ENCODE data around the gene ETFA. TPM values are rescaled to one million over a fixed set of nuclear protein-coding genes. Genes with fewer than 3 reads are reported as not detected.

The ETFA gene
- total and polyA plus RNA-seq, 9 of the 15 experiments (the other 6 are each of a cell fraction or from before 2014, with no cell fraction given), result 130 to 543 (median 232) TPM

- Histone ChIP-seq H3K4me2 (ENCODE audit: insufficient read depth, low read length) (no peak overlapping the region), H3K9me3 (replicated peaks; ENCODE audit: control insufficient read depth, insufficient read depth, low read depth, low read length) (no peaks in the 10 kb centered on the region), H3K9me1 (ENCODE audit: control insufficient read depth, insufficient read depth, low read length) (no peaks in the 10 kb centered on the region), H3K36me3 (ENCODE audit: control insufficient read depth, insufficient read depth, low read length) (no peaks in the 10 kb centered on the region), H3K4me1 (replicated peaks in 1 of 2; ENCODE audit: control insufficient read depth in 2 of 2, insufficient read depth in 2 of 2, low read length in 2 of 2) (peaks cover 0 to 5% of the 10 kb centered on the region in 2 experiments; a peak in 3 of 5 replicates), H3K4me3 (no peak overlapping the region), H3K79me2 (ENCODE audit: control insufficient read depth, insufficient read depth, low read length) (no peaks in the 10 kb centered on the region), H2AFZ (ENCODE audit: low read depth, low read length) (no peak overlapping the region), H3K9ac (ENCODE audit: insufficient read depth in 1 of 2, low read depth in 2 of 2, low read length in 2 of 2) (no peak overlapping the region), H3K27ac (ENCODE audit: extremely low read depth, low read depth, low read length) (no peak overlapping the region), H3K27me3 (ENCODE audit: control insufficient read depth in 2 of 2, insufficient read depth in 2 of 2, low read length in 2 of 2) (peaks cover 0 to 2% of the 10 kb centered on the region in 2 experiments; a peak in 1 of 5 replicates), H4K20me1 (replicated peaks; ENCODE audit: control insufficient read depth, insufficient read depth, low read length) (no peaks in the 10 kb centered on the region)
- DNase-seq (ENCODE audit: extremely low read depth in 1 of 4, low spot score in 3 of 4) (no peak), FAIRE-seq (no peak), ATAC-seq (no peak)
- in situ Hi-C loops (cut with MboI), result no loop called here
- TF ChIP-seq FIP1L1 (IDR thresholded peaks at IDR 0.05; ENCODE audit: low read depth, low read length, poor library complexity, severe bottlenecking) (no peak), BDP1 (IDR thresholded peaks at IDR 0.05; ENCODE audit: insufficient read depth, insufficient read length) (no peak), ARID1B (IDR thresholded peaks at IDR 0.05) (no peak), SRF (CRISPR knock-in tag; IDR thresholded peaks at IDR 0.05) (no peak), MCM5 (IDR thresholded peaks at IDR 0.05; ENCODE audit: low read depth) (no peak), CGGBP1 (CRISPR knock-in tag; IDR thresholded peaks at IDR 0.05) (no peak), ESRRB (CRISPR knock-in tag; IDR thresholded peaks at IDR 0.05; ENCODE audit: borderline replicate concordance) (no peak), EWSR1 (IDR thresholded peaks at IDR 0.05; ENCODE audit: borderline replicate concordance, low read depth, partially characterized antibody) (no peak), SP1 (CRISPR knock-in tag; IDR thresholded peaks at IDR 0.05) (no peak), CLOCK (CRISPR knock-in tag; IDR thresholded peaks at IDR 0.05; ENCODE audit: borderline replicate concordance) (no peak), NR1H2 (CRISPR knock-in tag; IDR thresholded peaks at IDR 0.05) (no peak), RUNX1 (IDR thresholded peaks at IDR 0.05; ENCODE audit: low read depth) (no peak), CHD2 (IDR thresholded peaks at IDR 0.05; ENCODE audit: low read depth, low read length) (no peak), ILF3 (IDR thresholded peaks at IDR 0.05; ENCODE audit: borderline replicate concordance) (no peak)
- WGBS (ENCODE audit: insufficient coverage, low coverage, missing lambda C conversion rate), result 60% methylated on average over 5 of the region's 5 CpGs
- POLR2A ChIA-PET, result no interaction called here
- intact Hi-C loops (cut with micrococcal nuclease), result no loop called here
- CTCF ChIA-PET (ENCODE audit: low intra/inter-chr PET ratio), result no interaction called here
- BruUV-seq (replicated peaks), result no TSS peak
Observed at GRCh38 chr15:76321602-76322001, 10.3 kb upstream of the ETFA start.
